Measurements from ENCODE around the gene C1orf35.

DNA sequence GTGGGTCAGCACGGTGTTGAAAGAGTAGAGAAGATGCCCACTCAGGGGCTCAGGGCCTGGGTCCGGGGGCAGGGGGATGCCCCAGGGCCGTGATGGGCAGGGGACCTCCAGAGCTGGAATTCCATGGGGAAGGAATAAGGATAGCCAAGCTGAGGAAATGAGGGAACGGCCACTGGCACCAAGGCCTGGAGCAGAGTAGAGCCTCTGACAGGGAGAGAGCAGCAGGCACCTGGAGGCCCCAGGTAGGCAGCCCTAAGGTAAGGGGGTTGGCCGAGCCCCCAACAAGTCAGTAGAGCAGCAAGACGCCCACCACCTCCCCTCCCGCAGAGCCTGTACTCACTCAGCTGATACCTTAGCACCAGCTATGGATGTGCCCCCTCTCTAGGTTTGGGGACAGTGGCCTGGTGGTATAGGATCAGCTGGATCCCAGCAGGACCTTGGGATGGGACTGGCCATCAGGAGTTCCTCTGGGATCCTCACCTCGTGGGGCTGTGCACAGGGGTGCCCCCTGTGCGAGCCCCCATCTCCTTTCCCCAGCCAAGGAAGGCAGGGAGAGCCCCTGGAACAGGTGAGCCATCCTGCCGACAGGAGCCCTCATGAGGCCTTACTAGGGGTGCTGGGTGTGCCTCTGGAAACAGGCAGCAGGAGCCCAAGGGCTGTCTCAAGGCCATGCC lies 41.6 kb downstream of the C1orf35 start:
- TF ChIP-seq ARNT (IDR thresholded peaks at IDR 0.05) = no peak
- TF ChIP-seq SUZ12 (IDR thresholded peaks at IDR 0.05) = no peak
- no peak for TF ChIP-seq FOXM1 (IDR thresholded peaks at IDR 0.05; ENCODE audit: borderline replicate concordance)
- no peak for TF ChIP-seq ZNF384 (IDR thresholded peaks at IDR 0.05)
- no peak for TF ChIP-seq SP1 (IDR thresholded peaks at IDR 0.05)
- TF ChIP-seq FOXA1 (IDR thresholded peaks at IDR 0.05) = no peak
- no peak for TF ChIP-seq TARDBP (IDR thresholded peaks at IDR 0.05)
- TF ChIP-seq CTBP1 (IDR thresholded peaks at IDR 0.05; ENCODE audit: borderline replicate concordance) = no peak
- TF ChIP-seq L3MBTL2 (conservative IDR thresholded peaks at IDR 0.05) = no peak
- TF ChIP-seq BHLHE40 (IDR thresholded peaks at IDR 0.05; ENCODE audit: borderline replicate concordance) = no peak
- TF ChIP-seq NFRKB (IDR thresholded peaks at IDR 0.05) = no peak
- no peak for TF ChIP-seq HDGF (IDR thresholded peaks at IDR 0.05; ENCODE audit: borderline replicate concordance)

Measured in HEK293T (cell line).